Measurements from ENCODE around the gene CRIP3. TPM values are rescaled to one million over a fixed set of nuclear protein-coding genes. Genes with fewer than 3 reads are reported as not detected.

The CRIP3 gene
- total and polyA plus RNA-seq, 10 of the 15 experiments (the other 5 are each of a cell fraction or from before 2014, with no cell fraction given): 1.5 to 9.2 (median 2.2) TPM

GRCh38 chr6:43335469-43335868 is 26.8 kb upstream of the CRIP3 start (continued):
- no peak for TF ChIP-seq LARP7 (IDR thresholded peaks at IDR 0.05)
- TF ChIP-seq DPF2 (IDR thresholded peaks at IDR 0.05): no peak
- no peak for TF ChIP-seq NBN (IDR thresholded peaks at IDR 0.05)

DNA sequence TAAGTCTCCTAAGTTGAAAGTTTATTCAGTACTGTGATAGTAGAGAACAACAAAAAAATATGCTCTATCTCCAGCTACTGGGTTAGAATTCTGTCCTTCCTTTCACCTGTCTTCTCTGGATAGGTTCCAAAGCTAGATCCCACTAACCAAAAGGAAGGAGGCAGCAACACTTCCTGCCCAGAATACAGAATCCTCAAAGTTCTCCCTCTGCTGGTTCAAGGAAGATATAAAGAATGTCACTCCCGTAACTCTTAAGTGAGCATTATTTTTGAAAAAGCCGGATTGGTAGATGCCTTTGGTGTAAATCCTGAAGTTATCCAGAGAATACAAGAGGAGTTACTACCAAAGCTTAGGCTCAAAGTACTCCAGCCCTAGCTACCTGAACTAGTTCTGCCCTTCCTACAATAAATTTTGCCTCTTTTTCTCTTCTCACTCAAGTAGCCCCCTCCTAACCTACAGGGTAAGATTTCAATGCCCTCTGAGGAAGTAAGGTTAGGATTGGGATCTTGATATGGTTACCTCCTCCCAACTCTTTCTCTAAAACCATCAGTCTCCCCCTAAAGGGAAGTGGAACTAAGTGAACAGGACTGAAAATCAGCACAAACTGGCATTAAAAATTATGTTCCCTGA is 26.0 kb upstream of the CRIP3 start:
- Histone ChIP-seq H3K9ac (ENCODE audit: control insufficient read depth, insufficient read depth, low read length) (no peak overlapping the region), H3K27ac (ENCODE audit: control insufficient read depth, insufficient read depth) (no peak overlapping the region), H3K36me3 (ENCODE audit: control insufficient read depth in 2 of 2, insufficient read depth in 2 of 2, low read length in 1 of 2) (peaks cover 0 to 24% of the 10 kb centered on the region in 2 experiments; a peak in 3 of 4 replicates), H3K4me1 (ENCODE audit: control insufficient read depth, insufficient read depth, low read length) (peaks cover 22% of the 10 kb centered on the region), H4K20me1 (ENCODE audit: control insufficient read depth, insufficient read depth) (peaks cover 2% of the 10 kb centered on the region; the same call in 1 of the 2 replicates), H3K4me3 (no peak overlapping the region), H3K27me3 (replicated peaks in 1 of 2; ENCODE audit: control insufficient read depth in 2 of 2, insufficient read depth in 2 of 2, low read length in 1 of 2) (no peaks in the 10 kb centered on the region), H2AFZ (ENCODE audit: control insufficient read depth, low read depth, low read length) (no peak overlapping the region), H3K79me2 (ENCODE audit: control insufficient read depth, insufficient read depth, low read length) (peaks cover 3% of the 10 kb centered on the region), H3K4me2 (ENCODE audit: control insufficient read depth, insufficient read depth) (no peak overlapping the region), H3K9me3 (replicated peaks; ENCODE audit: control insufficient read depth, insufficient read depth, low read length) (no peaks in the 10 kb centered on the region)
- ChIA-PET CTCF (interaction anchor here (0.6 to 7.9 kb wide), 26 partner anchors 10 to 172 kb away, joined by 3 to 83 read pairs (median 6); partner anchors contain the start of genes CRIP3, DNPH1, SLC22A7 and ZNF318), SMC1A (ENCODE audit: uncharacterized antibody, unreplicated experiment) (interaction anchor here (0.6 to 8.4 kb wide), 20 partner anchors 10 to 110 kb away, joined by 3 to 90 read pairs (median 6); partner anchors contain the start of gene CRIP3), POLR2A (interaction anchor here (0.5 to 3.6 kb wide), 10 partner anchors 9 to 63 kb away, joined by 3 to 21 read pairs (median 4); partner anchors contain the start of gene ZNF318), RAD21 (ENCODE audit: unreplicated experiment) (interaction anchor here (0.5 to 5.7 kb wide), 16 partner anchors 12 to 71 kb away, joined by 3 to 48 read pairs (median 5); partner anchors contain the start of gene CRIP3)
- in situ Hi-C loops (cut with MboI): no loop called here
- no peak for ATAC-seq
- TF ChIP-seq CTCF (IDR thresholded peaks at IDR 0.05 in 2 of 3, conservative IDR thresholded peaks at IDR 0.05 in 1 of 3; ENCODE audit: control insufficient read depth in 2 of 3, extremely low read depth in 1 of 3, insufficient read depth in 1 of 3, low read depth in 3 of 3, low read length in 3 of 3) (peak; percentile 36 to 39 (median 37)), SPI1 (IDR thresholded peaks at IDR 0.05; ENCODE audit: borderline replicate concordance, insufficient read depth, low read depth, low read length) (peak; percentile 28; the same call in 1 of the 2 replicates), IKZF2 (IDR thresholded peaks at IDR 0.05) (peak; percentile 16 to 25; a peak in 1 of 4 replicates), ATF2 (IDR thresholded peaks at IDR 0.05; ENCODE audit: low read length) (peak; percentile 35; the same call in 1 of the 2 replicates), BRCA1 (IDR thresholded peaks at IDR 0.05; ENCODE audit: low read depth, low read length) (no peak), SMC3 (IDR thresholded peaks at IDR 0.05; ENCODE audit: borderline replicate concordance, low read length) (peak; percentile 22; the same call in 1 of the 2 replicates), IKZF1 (conservative IDR thresholded peaks at IDR 0.05) (0 out of 2 replicates have a peak, but pooled peaks have one; percentile 22), ZNF274 (IDR thresholded peaks at IDR 0.05; ENCODE audit: insufficient read depth, insufficient read length) (no peak), CBX3 (IDR thresholded peaks at IDR 0.05; ENCODE audit: borderline replicate concordance, low read depth) (no peak), RAD21 (IDR thresholded peaks at IDR 0.05; ENCODE audit: insufficient read depth, low read depth, low read length) (0 out of 2 replicates have a peak, but pooled peaks have one; percentile 34)
- FAIRE-seq: no peak
- BruUV-seq (replicated peaks): no TSS peak
- intact Hi-C loops (cut with micrococcal nuclease; ENCODE audit: unreplicated experiment): loop anchor here (2.0 kb wide), 1 partner anchor 72 kb away; no protein-coding TSS in a partner anchor
- WGBS (ENCODE audit: insufficient coverage, insufficient replicate concordance, low lambda C conversion rate, missing lambda C conversion rate): 97% methylated on average over 2 of the region's 2 CpGs
- no peak for DNase-seq (ENCODE audit: low read depth, low spot score)
